ENCODE results near the gene TTC9B. TPM values are rescaled to one million over a fixed set of nuclear protein-coding genes. Genes with fewer than 3 reads are reported as not detected.

The TTC9B gene
- total and polyA plus RNA-seq, 2 donors (not counting 1 experiment from before 2014, with no cell fraction given) = not detected

- ChIA-PET CTCF (no interaction called here), POLR2A (interaction anchor here (0.6 kb wide), 1 partner anchor 17 kb away, joined by 4 read pairs; no protein-coding TSS in a partner anchor)
- Histone ChIP-seq H3K36me3 (replicated peaks in 1 of 2; ENCODE audit: control extremely low read depth in 1 of 2, control insufficient read depth in 1 of 2, extremely low read depth in 1 of 2, insufficient read depth in 2 of 2, low read length in 1 of 2) (peaks cover 2 to 67% of the 10 kb centered on the region in 2 experiments), H3K9me3 (ENCODE audit: control extremely low read depth in 1 of 3, control insufficient read depth in 2 of 3, insufficient read depth in 1 of 3, low read length in 2 of 3) (no peaks in the 10 kb centered on the region), H3K27ac (ENCODE audit: low read length in 2 of 2) (no peak overlapping the region), H4K20me1 (ENCODE audit: control insufficient read depth, insufficient read depth, low read length, poor library complexity, severe bottlenecking) (peaks cover 56% of the 10 kb centered on the region), H3K79me2 (ENCODE audit: control insufficient read depth, insufficient read depth, low read length) (peaks cover 21% of the 10 kb centered on the region), H3K4me1 (ENCODE audit: control insufficient read depth in 2 of 2, insufficient read depth in 2 of 2, low read length in 2 of 2) (no peaks in the 10 kb centered on the region), H3K4me3 (ENCODE audit: control extremely low read depth in 1 of 5, extremely low read depth in 1 of 5, insufficient read depth in 1 of 5, low read depth in 2 of 5, low read length in 4 of 5) (no peak overlapping the region), H3K27me3 (replicated peaks in 1 of 4; ENCODE audit: control extremely low read depth in 1 of 4, control insufficient read depth in 3 of 4, insufficient read depth in 4 of 4, low read length in 3 of 4) (no peaks in the 10 kb centered on the region), H3K4me2 (replicated peaks; ENCODE audit: low read depth, low read length, poor library complexity, severe bottlenecking) (no peak overlapping the region), H3K9ac (ENCODE audit: low read length) (no peak overlapping the region), H2AFZ (ENCODE audit: insufficient read depth, low read depth, low read length, poor library complexity, severe bottlenecking) (no peak overlapping the region)
- Mint-ChIP-seq H3K27me3 (no peaks in the 10 kb centered on the region), H3K4me1 (no peaks in the 10 kb centered on the region), H3K4me3 (no peak overlapping the region), H3K27ac (no peak overlapping the region), H3K9me3 (ENCODE audit: insufficient read depth) (no peaks in the 10 kb centered on the region)
- ATAC-seq (ENCODE audit: low read depth) (no peak), DNase-seq (no peak)
- TF ChIP-seq CTCF (IDR thresholded peaks at IDR 0.05) = no peak
- TF ChIP-seq EZH2 (IDR thresholded peaks at IDR 0.05; ENCODE audit: borderline replicate concordance, insufficient read depth, low read depth, low read length, poor library complexity, severe bottlenecking) = no peak
- 100% methylated on average over 6 of the region's 12 CpGs for WGBS (ENCODE audit: insufficient coverage)
- intact Hi-C loops (cut with micrococcal nuclease) = no loop called here
These were observed 23.1 kb upstream of the TTC9B start for GRCh38 chr19:40241125-40241808.

GRCh38 chr19:40240332-40240731, 22.1 kb upstream of the TTC9B start:
- H3K4me3 ChIP-seq (ENCODE audit: control extremely low read depth in 1 of 5, extremely low read depth in 1 of 5, insufficient read depth in 1 of 5, low read depth in 2 of 5, low read length in 4 of 5) = no peak overlapping the region
- no peaks in the 10 kb centered on the region for H3K4me1 Mint-ChIP-seq
- TF ChIP-seq EZH2 (IDR thresholded peaks at IDR 0.05; ENCODE audit: borderline replicate concordance, insufficient read depth, low read depth, low read length, poor library complexity, severe bottlenecking) (no peak), CTCF (IDR thresholded peaks at IDR 0.05) (no peak)
- no peak overlapping the region for H3K27ac Mint-ChIP-seq
- no peaks in the 10 kb centered on the region for H3K27me3 ChIP-seq (replicated peaks in 1 of 4; ENCODE audit: control extremely low read depth in 1 of 4, control insufficient read depth in 3 of 4, insufficient read depth in 4 of 4, low read length in 3 of 4)
- no peak overlapping the region for H3K4me2 ChIP-seq (replicated peaks; ENCODE audit: low read depth, low read length, poor library complexity, severe bottlenecking)
- no peaks in the 10 kb centered on the region for H3K27me3 Mint-ChIP-seq
- intact Hi-C loops (cut with micrococcal nuclease) = no loop called here
- H3K9me3 ChIP-seq (ENCODE audit: control extremely low read depth in 1 of 3, control insufficient read depth in 2 of 3, insufficient read depth in 1 of 3, low read length in 2 of 3) = no peaks in the 10 kb centered on the region
- peaks cover 17% of the 10 kb centered on the region for H3K79me2 ChIP-seq (ENCODE audit: control insufficient read depth, insufficient read depth, low read length)
- H2AFZ ChIP-seq (ENCODE audit: insufficient read depth, low read depth, low read length, poor library complexity, severe bottlenecking) = no peak overlapping the region
- peaks cover 56% of the 10 kb centered on the region for H4K20me1 ChIP-seq (ENCODE audit: control insufficient read depth, insufficient read depth, low read length, poor library complexity, severe bottlenecking)
- ChIA-PET CTCF (no interaction called here), POLR2A (no interaction called here)
- no peak overlapping the region for H3K27ac ChIP-seq (ENCODE audit: low read length in 2 of 2)
- no peak for DNase-seq
- H3K4me1 ChIP-seq (ENCODE audit: control insufficient read depth in 2 of 2, insufficient read depth in 2 of 2, low read length in 2 of 2) = no peaks in the 10 kb centered on the region
- WGBS (ENCODE audit: insufficient coverage) = 85% methylated on average over 6 of the region's 6 CpGs
- ATAC-seq (ENCODE audit: low read depth) = no peak
- no peak overlapping the region for H3K9ac ChIP-seq (ENCODE audit: low read length)
- H3K36me3 ChIP-seq (replicated peaks in 1 of 2; ENCODE audit: control extremely low read depth in 1 of 2, control insufficient read depth in 1 of 2, extremely low read depth in 1 of 2, insufficient read depth in 2 of 2, low read length in 1 of 2) = peaks cover 2 to 73% of the 10 kb centered on the region in 2 experiments
- H3K9me3 Mint-ChIP-seq (ENCODE audit: insufficient read depth) = no peaks in the 10 kb centered on the region
- H3K4me3 Mint-ChIP-seq = no peak overlapping the region
